Body of pancreas (tissue), 4 donors: ENCODE results near the gene CFAP119. TPM values are rescaled to one million over a fixed set of nuclear protein-coding genes. Genes with fewer than 3 reads are reported as not detected.
A peak's percentile ranks its signal among the peaks of the same experiment; 100 is the strongest.
"Not testable (repeated sequence)": the region's sequence is repeated elsewhere in the genome, so short reads cannot be mapped to it uniquely, and the experiment has no call there.

Source experiments
- ATAC-seq: fragments of 150-250 bp; one replicate; pipeline ENCODE4 v1.9.1; 2016
- DNase-seq, 4 donors: peaks; one replicate each; pipeline ENCODE4 v3.0.0-alpha.2; 2019
- H3K27ac ChIP-seq, 4 donors: fragments of 200-600 bp; sonication (generic); 1 replicate in 3 of 4; 2 replicates in 1 of 4; pipeline versions ENCODE4 v1.5.1 to v1.6.1; 2016 to 2019; ENCODE audit warnings: mild to moderate bottlenecking in 1 of 4, mixed read lengths in 1 of 4, moderate library complexity in 1 of 4
- H3K27me3 ChIP-seq, 2 donors: fragments of 200-600 bp; sonication (generic); one replicate each; pipeline ENCODE4 v1.6.0; 2016; ENCODE audit warnings: mild to moderate bottlenecking in 1 of 2
- H3K36me3 ChIP-seq, 2 donors: fragments of 200-600 bp; sonication (generic); replicated peaks in 1 of 2; 2 replicates each; pipeline ENCODE4 v1.5.1; 2016; ENCODE audit warnings: low read depth in 2 of 2; ENCODE audit not compliant: insufficient read depth in 1 of 2
- H3K4me1 ChIP-seq: fragments of 200-600 bp; sonication (generic); one replicate; pipeline ENCODE4 v1.6.0; 2016
- H3K4me3 ChIP-seq, 2 donors: fragments of 200-600 bp; sonication (generic); 1 replicate in 1 of 2; 2 replicates in 1 of 2; pipeline ENCODE4 v1.5.1; 2016 to 2019
- H3K9me3 ChIP-seq, 3 donors: fragments of 200-600 bp; sonication (generic); 1 replicate in 2 of 3; 2 replicates in 1 of 3; pipeline ENCODE4 v1.5.1; 2016
- POLR2A ChIP-seq, 3 donors: fragments of 450-650 bp; IDR thresholded peaks; one replicate each; pipeline ENCODE4 v1.6.1; 2016; ENCODE audit warnings: antibody characterized with exemption in 3 of 3, mild to moderate bottlenecking in 2 of 3
- whole genome bisulfite sequencing, 2 donors: methylation state at CpG; one replicate each; pipeline ENCODE4 v1.1.5; 2017; 5-methylcytosine and 5-hydroxymethylcytosine counted together
- intact Hi-C: fragments of 100-400 bp; cut with DNase I; formaldehyde crosslinking; loops from one replicate; pipeline ENCODE4 v1.15.1; 2023
- total RNA-seq, 2 donors: library from RNA; depleted of rRNA; stranded (reverse); fragments of >200 nt; gene quantifications; one replicate each; pipeline ENCODE4 v1.1.0, GENCODE V29; 2016
- TF ChIP-seq, protein P1 (sequence below), 7 experiments: fragments of 450-650 bp in 4 of 7; fragments of 200-600 bp in 3 of 7; sonication (generic) in 3 of 7; IDR thresholded peaks; one replicate each; pipeline ENCODE4 v1.5.1; 2016 to 2019; ENCODE audit warnings: antibody characterized with exemption in 7 of 7

The CFAP119 gene
- total RNA-seq, result 10 to 100 TPM in 1 of 2 donors, 1 to 10 TPM in 1; 1.6 to 28.0 TPM

DNA sequence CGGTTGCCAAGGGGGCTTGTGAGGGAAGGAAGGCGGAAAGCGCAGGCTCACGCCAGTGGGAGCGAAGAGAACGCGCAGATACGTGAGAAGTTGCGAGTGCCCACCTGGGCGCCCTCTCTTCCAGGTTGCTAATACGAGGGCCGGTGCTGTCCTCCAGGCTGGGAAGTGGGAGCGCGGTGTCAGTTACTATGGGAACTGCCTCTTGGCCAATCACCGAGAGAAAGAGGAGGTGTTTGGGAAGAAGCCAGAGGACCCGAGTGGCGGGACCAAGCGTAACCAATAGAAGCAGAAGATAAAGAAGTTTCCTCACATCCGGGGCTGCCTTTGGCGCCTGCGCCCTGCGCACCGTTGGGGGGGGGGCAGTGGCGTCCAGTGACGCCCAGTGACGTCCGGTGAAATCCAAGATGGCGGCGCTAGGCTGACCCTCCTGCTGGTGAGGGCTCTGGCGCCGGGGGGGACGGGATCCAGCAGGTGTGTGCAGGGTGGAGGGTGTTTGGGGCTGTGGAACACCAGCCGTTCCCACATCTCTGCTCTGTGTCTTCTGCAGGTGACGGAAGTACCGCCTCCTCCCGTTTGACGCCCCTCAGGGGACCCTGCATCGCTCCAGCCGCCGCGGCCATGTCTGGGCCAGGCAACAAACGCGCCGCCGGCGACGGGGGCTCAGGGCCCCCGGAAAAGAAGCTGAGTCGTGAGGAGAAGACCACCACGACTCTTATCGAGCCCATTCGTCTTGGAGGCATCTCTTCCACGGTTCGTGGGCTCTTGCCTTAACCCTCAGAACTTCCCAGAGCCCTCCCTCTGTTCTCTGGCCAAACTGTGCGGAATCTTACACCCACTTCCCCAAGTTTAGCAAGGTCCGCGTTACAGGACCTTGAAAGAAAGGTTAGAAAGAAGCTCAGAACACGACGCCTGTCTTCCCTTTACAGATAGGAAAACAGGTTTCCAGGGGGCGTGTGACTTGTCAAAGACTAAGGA is at the start of gene CFAP119, which contains the start of gene RNF40:
CFAP119 (minus strand) TSS at position 135 of the 975 bp plus-strand sequence. CDS start 314 bp downstream, outside the sequence.
RNF40 (plus strand) TSS at position 395 of the 975 bp plus-strand sequence; CDS start at position 619, 224 bp downstream.
- TF ChIP-seq, protein P1, sequence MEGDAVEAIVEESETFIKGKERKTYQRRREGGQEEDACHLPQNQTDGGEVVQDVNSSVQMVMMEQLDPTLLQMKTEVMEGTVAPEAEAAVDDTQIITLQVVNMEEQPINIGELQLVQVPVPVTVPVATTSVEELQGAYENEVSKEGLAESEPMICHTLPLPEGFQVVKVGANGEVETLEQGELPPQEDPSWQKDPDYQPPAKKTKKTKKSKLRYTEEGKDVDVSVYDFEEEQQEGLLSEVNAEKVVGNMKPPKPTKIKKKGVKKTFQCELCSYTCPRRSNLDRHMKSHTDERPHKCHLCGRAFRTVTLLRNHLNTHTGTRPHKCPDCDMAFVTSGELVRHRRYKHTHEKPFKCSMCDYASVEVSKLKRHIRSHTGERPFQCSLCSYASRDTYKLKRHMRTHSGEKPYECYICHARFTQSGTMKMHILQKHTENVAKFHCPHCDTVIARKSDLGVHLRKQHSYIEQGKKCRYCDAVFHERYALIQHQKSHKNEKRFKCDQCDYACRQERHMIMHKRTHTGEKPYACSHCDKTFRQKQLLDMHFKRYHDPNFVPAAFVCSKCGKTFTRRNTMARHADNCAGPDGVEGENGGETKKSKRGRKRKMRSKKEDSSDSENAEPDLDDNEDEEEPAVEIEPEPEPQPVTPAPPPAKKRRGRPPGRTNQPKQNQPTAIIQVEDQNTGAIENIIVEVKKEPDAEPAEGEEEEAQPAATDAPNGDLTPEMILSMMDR (IDR thresholded peaks at IDR 0.05), result peak in 1 of 7 experiments; percentile 13
- TF ChIP-seq POLR2A (IDR thresholded peaks at IDR 0.05), result peak; percentile 30 to 87 (median 77)
- Histone ChIP-seq H3K27ac (peak within 1 kb of the TSS; percentile 76 to 91 (median 84)), H3K9me3 (no peaks in the 10 kb centered on the region), H3K36me3 (peaks cover 0 to 29% of the 10 kb centered on the region in 2 donors), H3K4me1 (peaks cover 30% of the 10 kb centered on the region), H3K27me3 (no peaks in the 10 kb centered on the region), H3K4me3 (peak within 1 kb of the TSS; percentile 45 to 93)
- ATAC-seq (peak; percentile 99), DNase-seq (peak; percentile 97 to 99 (median 98))
- 0 to 1% methylated on average over 20 to 60 of the region's 60 CpGs for WGBS, 2 donors
- intact Hi-C loops, result no loop called here

DNA sequence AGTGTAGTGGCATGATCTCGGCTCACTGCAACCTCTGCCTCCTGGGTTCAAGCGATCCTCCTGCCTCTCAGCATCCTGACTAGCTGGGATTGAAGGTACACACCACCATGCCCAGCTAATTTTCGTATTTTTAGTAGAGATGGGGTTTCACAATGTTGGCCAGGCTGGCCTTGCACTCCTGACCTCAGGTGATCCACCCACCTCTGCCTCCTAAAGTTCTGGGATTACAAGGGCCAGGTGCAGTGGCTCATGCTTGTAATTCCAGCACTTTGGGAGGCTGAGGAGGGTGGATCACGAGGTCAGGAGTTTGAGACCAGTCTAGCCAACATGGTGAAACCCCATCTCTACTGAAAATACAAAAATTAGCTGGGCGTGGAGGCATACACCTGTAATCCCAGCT is 47.8 kb upstream of the CFAP119 start:
- H3K27me3 ChIP-seq, H3K36me3 ChIP-seq, intact Hi-C loops, ATAC-seq, H3K4me3 ChIP-seq, DNase-seq, H3K27ac ChIP-seq, H3K9me3 ChIP-seq: not testable (repeated sequence)
- H3K4me1 ChIP-seq, result peaks cover 26% of the 10 kb centered on the region
- WGBS, 2 donors, result 53 to 60% methylated on average over 5 of the region's 5 CpGs

DNA sequence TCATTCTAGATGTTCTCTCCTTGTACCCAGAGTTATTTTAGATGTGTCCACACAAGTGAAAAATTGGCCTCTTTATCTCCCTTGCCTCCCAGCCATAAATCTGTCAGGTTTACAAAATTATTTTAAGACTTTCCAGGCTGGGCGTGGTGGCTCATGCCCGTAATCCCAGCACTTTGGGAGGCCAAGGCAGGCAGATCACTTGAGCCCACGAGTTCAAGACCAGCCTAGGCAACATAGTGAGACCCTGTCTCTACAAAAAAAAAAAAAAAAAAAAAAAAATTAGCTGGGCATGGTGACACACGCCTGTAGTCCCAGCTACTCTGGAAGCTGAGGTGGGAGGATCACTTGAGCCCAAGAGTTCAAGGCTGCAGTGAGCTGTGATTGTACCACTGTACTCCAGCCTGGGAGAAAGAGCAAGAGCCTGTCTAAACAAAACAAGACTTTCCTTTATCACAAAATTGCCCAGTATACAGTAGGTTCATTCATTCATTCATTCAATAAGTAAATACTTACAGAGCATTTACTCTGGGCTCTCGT is 47.1 kb upstream of the CFAP119 start:
- intact Hi-C loops, DNase-seq, H3K9me3 ChIP-seq, ATAC-seq, H3K4me3 ChIP-seq, H3K36me3 ChIP-seq, H3K27ac ChIP-seq, H3K27me3 ChIP-seq: not testable (repeated sequence)
- WGBS, 2 donors, result 45 to 51% methylated on average over 4 to 5 of the region's 5 CpGs
- H3K4me1 ChIP-seq, result peaks cover 22% of the 10 kb centered on the region

DNA sequence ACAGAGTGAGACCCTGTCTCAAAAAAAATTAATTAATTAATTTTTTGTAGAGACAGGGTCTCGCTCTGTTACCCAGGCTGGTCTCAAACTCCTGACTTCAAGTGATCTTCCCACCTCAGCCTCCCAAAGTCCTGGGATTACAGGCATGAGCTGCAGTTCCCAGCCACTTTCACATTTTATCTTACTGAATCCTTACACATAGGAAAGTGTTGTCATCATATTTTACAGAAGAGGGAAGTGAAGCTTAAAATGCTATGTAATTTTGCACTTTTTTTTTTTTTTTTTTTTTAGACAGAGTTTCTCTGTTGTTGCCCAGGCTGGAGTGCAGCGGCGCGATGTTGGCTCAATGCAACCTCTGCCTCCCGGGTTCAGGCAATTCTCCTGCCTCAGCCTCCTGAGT is 46.3 kb upstream of the CFAP119 start:
- WGBS, 2 donors, result 86 to 96% methylated on average over 5 of the region's 5 CpGs
- Histone ChIP-seq H3K4me3 (no peak overlapping the region), H3K27me3 (no peaks in the 10 kb centered on the region), H3K9me3 (no peaks in the 10 kb centered on the region), H3K27ac (no peak overlapping the region), H3K36me3 (no peaks in the 10 kb centered on the region), H3K4me1 (peaks cover 17% of the 10 kb centered on the region)
- no peak for ATAC-seq
- DNase-seq, result no peak
- TF ChIP-seq POLR2A (IDR thresholded peaks at IDR 0.05), result no peak
- TF ChIP-seq, protein P1 (IDR thresholded peaks at IDR 0.05), result no peak
- intact Hi-C loops, result no loop called here

DNA sequence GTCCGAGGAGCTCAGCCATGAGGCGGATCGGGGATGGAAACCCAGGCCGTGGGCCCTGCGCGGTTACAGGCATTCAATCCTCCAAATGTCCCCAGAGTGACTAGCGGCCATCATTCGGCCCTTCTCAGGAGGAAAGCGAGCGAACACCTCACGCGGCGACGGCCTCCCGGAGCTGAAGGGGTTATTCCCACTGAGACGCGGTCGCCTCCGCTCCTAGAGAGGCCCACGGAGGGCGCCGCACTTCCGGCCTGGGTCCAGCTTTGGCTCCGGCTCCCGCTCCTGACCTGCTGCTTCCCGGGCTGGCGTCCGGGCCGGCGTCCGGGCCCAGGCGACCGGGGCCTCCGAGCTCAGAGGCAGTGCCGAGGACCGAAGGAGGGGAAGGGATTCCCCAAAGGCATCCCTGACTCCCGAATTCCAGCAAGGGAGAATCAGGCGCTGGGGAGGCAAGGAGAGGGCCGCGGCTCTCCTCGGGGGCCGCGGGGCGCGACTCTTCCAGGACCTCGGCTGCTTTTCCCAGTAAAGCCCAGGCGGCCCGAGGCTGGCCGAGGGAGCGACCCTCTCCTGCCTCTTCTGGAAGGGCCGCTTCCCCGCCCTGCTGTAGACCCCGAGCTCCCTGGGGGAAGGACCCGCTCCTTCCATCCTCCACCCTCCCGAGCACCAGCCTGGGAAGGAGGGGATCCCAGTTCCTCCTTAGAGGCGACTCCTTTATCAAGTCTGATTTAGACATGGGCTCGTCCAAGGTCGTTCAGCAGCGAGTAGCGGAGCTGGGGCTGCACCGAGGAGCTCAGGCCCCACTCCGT is 43.7 kb upstream of the CFAP119 start:
- H3K4me3 ChIP-seq, result peak overlapping the region; percentile 77 to 81
- 0 to 1% methylated on average over 5 to 54 of the region's 62 CpGs for WGBS, 2 donors
- peak overlapping the region; percentile 60 to 93 (median 90) for H3K27ac ChIP-seq
- H3K9me3 ChIP-seq, result no peaks in the 10 kb centered on the region
- intact Hi-C loops, result no loop called here
- no peaks in the 10 kb centered on the region for H3K36me3 ChIP-seq
- peak; percentile 98 for ATAC-seq
- H3K4me1 ChIP-seq, result peaks cover 17% of the 10 kb centered on the region
- peak; percentile 88 to 92 (median 89) for DNase-seq
- TF ChIP-seq, protein P1 (IDR thresholded peaks at IDR 0.05), result peak in 2 of 7 experiments; percentile 7 to 30
- peak; percentile 83 to 94 (median 94) for TF ChIP-seq POLR2A (IDR thresholded peaks at IDR 0.05)
- no peaks in the 10 kb centered on the region for H3K27me3 ChIP-seq
